Sigmoid colon (tissue), 7 donors: ENCODE results near the gene RAPGEF3. TPM values are rescaled to one million over a fixed set of nuclear protein-coding genes. Genes with fewer than 3 reads are reported as not detected.

Experiments
- DNase-seq: peaks from one replicate; pipeline ENCODE4 v3.0.0-alpha.2; 2019
- H3K27ac ChIP-seq, 4 donors: fragments of 200-600 bp; sonication (generic); one replicate each; pipeline ENCODE4 v1.5.1; 2016 to 2019; ENCODE audit warnings: mild to moderate bottlenecking in 1 of 4
- H3K27me3 ChIP-seq, 3 donors: fragments of 200-600 bp; sonication (generic); one replicate each; pipeline ENCODE4 v1.5.1; 2019; ENCODE audit warnings: mild to moderate bottlenecking in 1 of 3
- H3K36me3 ChIP-seq, 4 donors: fragments of 200-600 bp; sonication (generic); one replicate each; pipeline ENCODE4 v1.5.1; 2016 to 2019
- H3K4me1 ChIP-seq, 4 donors: fragments of 200-600 bp; sonication (generic); one replicate each; pipeline ENCODE4 v1.5.1; 2017 to 2019
- H3K4me3 ChIP-seq, 4 donors: fragments of 200-600 bp; sonication (generic); one replicate each; pipeline ENCODE4 v1.5.1; 2017 to 2019; ENCODE audit warnings: mild to moderate bottlenecking in 2 of 4, moderate library complexity in 1 of 4
- H3K9me3 ChIP-seq, 4 donors: fragments of 200-600 bp in 3 of 4; sonication (generic) in 3 of 4; one replicate each; pipeline versions ENCODE4 v1.5.1 to v1.6.1; 2013 to 2019
- EP300 ChIP-seq, 4 donors: sonication (generic); formaldehyde crosslinking; IDR thresholded peaks; one replicate each; pipeline ENCODE4 v1.6.1; 2017; ENCODE audit warnings: antibody characterized with exemption in 4 of 4
- POLR2A ChIP-seq, 2 donors: fragments of 450-650 bp; IDR thresholded peaks; one replicate each; pipeline ENCODE4 v1.6.1; 2016; ENCODE audit warnings: antibody characterized with exemption in 2 of 2, mild to moderate bottlenecking in 2 of 2, moderate library complexity in 2 of 2
- POLR2AphosphoS5 ChIP-seq, 4 donors: sonication (generic); formaldehyde crosslinking; IDR thresholded peaks; one replicate each; pipeline ENCODE4 v1.6.1; 2017; ENCODE audit warnings: antibody characterized with exemption in 4 of 4
- WGBS, 2 donors: extraction: QIAGEN DNeasy Blood & Tissue Kit; methylation state at CpG; one replicate each; pipeline ENCODE4 v1.1.7; 2013; 5-methylcytosine and 5-hydroxymethylcytosine counted together
- intact Hi-C: fragments of 100-400 bp; cut with DNase I; formaldehyde crosslinking; loops from one replicate; pipeline ENCODE4 v1.15.1; 2023
- polyA plus RNA-seq, 3 donors: library from polyadenylated mRNA; stranded (reverse); fragments of 200-250 nt; gene quantifications; one replicate each; pipeline ENCODE4 v1.2.3, GENCODE V29; 2013
- total RNA-seq, 4 donors: library from RNA; depleted of rRNA; stranded (reverse); fragments of >200 nt; gene quantifications; one replicate each; pipeline ENCODE4 v1.1.0, GENCODE V29; 2016
- TF ChIP-seq, protein P1 (sequence below), 4 experiments: fragments of 450-650 bp in 3 of 4; fragments of 200-600 bp in 1 of 4; IDR thresholded peaks; one replicate each; pipeline ENCODE4 v1.5.1; 2016 to 2019; ENCODE audit warnings: antibody characterized with exemption in 4 of 4, mild to moderate bottlenecking in 3 of 4, moderate library complexity in 2 of 4
- donor health status: healthy with polysubstance abuse.
- donor health status: Bipolar disorder and iron deficiency.
- donor health status: healthy.

The RAPGEF3 gene
- total and polyA plus RNA-seq, 7 donors: 3.9 to 36.8 (median 14.6) TPM

DNA sequence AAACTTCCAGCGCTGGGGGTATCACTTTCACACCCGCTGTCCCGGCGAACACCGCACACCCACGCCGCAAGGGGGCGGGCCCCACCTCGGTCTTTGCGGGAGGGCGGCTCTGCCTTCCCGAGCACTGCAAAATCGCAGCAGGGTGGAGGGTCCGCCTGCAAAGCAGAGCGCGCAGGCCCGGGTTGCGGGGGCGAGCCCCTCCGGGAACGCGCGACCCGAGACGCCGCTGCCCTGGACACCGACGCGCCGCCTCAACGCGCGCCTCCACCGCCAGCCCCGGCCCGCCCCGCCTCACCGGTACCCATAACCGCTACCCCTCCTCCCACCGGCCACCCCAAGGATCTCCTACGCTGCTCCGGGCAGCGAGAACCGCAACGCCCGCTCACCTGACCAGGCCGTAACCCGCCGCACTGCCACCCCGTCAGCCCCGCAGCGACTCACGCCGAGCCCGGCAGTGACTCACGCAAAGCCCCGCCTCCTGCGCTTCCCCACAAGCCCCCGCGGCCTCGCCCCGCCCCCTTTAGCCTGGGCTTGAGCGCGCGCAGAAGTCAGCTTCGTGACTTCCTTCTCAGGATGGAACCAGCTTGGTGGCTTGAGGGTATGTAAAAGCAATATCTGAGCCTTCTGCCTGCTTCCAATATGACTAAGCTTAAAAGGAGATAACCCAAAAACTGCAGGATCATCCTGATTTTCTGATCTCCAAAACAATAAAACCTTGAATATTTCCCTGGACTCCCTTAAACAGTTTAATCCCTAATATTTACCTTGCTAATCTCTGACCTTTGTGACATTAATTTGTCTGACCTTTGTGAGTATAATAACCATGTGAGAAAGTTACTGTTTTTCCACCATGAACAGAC, 52.9 kb downstream of the RAPGEF3 start, which contains the start of gene RPAP3:
RPAP3 (minus strand) TSS at position 465 of the 860 bp plus-strand sequence. CDS start 3,190 bp downstream, outside the sequence.
- Histone ChIP-seq H3K27me3 (no peaks in the 10 kb centered on the region), H3K36me3 (peaks cover 0 to 5% (median 1%) of the 10 kb centered on the region in 4 donors), H3K4me1 (peaks cover 0 to 31% (median 13%) of the 10 kb centered on the region in 4 donors), H3K4me3 (peak within 1 kb of the TSS; percentile 83 to 100 (median 95)), H3K27ac (peak within 1 kb of the TSS; percentile 91 to 97 (median 96)), H3K9me3 (no peaks in the 10 kb centered on the region)
- intact Hi-C loops: no loop called here
- 0 to 1% methylated on average over 66 of the region's 66 CpGs for WGBS, 2 donors
- DNase-seq: peak; percentile 98
- TF ChIP-seq POLR2AphosphoS5 (IDR thresholded peaks at IDR 0.05) (peak; percentile 85 to 97 (median 92)), POLR2A (IDR thresholded peaks at IDR 0.05) (peak; percentile 54 to 82), EP300 (IDR thresholded peaks at IDR 0.05) (no peak)
- TF ChIP-seq, protein P1, sequence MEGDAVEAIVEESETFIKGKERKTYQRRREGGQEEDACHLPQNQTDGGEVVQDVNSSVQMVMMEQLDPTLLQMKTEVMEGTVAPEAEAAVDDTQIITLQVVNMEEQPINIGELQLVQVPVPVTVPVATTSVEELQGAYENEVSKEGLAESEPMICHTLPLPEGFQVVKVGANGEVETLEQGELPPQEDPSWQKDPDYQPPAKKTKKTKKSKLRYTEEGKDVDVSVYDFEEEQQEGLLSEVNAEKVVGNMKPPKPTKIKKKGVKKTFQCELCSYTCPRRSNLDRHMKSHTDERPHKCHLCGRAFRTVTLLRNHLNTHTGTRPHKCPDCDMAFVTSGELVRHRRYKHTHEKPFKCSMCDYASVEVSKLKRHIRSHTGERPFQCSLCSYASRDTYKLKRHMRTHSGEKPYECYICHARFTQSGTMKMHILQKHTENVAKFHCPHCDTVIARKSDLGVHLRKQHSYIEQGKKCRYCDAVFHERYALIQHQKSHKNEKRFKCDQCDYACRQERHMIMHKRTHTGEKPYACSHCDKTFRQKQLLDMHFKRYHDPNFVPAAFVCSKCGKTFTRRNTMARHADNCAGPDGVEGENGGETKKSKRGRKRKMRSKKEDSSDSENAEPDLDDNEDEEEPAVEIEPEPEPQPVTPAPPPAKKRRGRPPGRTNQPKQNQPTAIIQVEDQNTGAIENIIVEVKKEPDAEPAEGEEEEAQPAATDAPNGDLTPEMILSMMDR (IDR thresholded peaks at IDR 0.05): peak; percentile 31 to 83 (median 72)

DNA sequence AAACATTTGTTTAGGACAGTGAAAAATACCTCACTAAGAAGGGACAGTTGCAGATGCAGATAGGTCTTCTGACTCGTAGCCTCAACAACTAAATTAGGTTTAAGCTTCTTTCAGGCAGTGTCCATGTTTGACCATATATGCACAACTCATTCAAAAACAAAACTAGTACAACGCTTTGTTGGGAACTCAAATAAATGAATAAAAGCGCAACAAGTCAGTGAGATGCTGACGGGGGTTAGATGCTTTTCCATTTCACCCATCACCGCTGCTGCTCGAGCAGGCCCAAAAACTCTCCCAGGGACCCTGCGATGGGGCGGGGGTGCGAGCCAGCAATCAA, 53.5 kb downstream of the RAPGEF3 start:
- Histone ChIP-seq H3K4me3 (peak overlapping the region; percentile 83 to 100 (median 95)), H3K9me3 (no peaks in the 10 kb centered on the region), H3K27me3 (no peaks in the 10 kb centered on the region), H3K4me1 (peaks cover 0 to 31% (median 13%) of the 10 kb centered on the region in 4 donors), H3K27ac (peak overlapping the region; percentile 91 to 97 (median 96)), H3K36me3 (peaks cover 0 to 11% (median 3%) of the 10 kb centered on the region in 4 donors)
- intact Hi-C loops: no loop called here
- 1% methylated on average over 9 of the region's 9 CpGs for WGBS, 2 donors
- TF ChIP-seq EP300 (IDR thresholded peaks at IDR 0.05) (no peak), POLR2A (IDR thresholded peaks at IDR 0.05) (no peak), POLR2AphosphoS5 (IDR thresholded peaks at IDR 0.05) (no peak)
- TF ChIP-seq, protein P1 (IDR thresholded peaks at IDR 0.05): no peak
- DNase-seq: no peak

DNA sequence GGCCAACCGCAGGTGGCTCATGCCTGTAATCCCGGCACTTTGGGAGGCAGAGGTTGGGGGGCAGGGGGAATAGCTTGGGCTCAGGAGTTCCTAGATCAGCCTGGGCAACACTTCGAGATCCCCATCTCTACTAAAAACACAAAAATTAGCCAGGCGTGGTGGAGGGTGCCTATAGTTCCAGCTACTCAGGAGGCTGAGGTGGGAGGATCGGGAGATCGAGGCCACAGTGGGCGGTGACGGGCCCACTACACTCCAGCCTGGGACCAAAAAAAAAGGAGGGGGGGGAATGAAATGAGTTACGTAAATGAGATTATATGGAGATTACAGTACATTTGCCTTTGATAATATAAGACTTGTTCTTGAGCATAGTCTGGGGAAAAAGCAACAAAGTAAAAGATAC, 54.0 kb downstream of the RAPGEF3 start:
- no peaks in the 10 kb centered on the region for H3K27me3 ChIP-seq
- H3K4me1 ChIP-seq: peaks cover 0 to 31% (median 13%) of the 10 kb centered on the region in 4 donors
- peak overlapping the region in 3 of 4 donors; percentile 92 to 100 (median 98) for H3K4me3 ChIP-seq
- peaks cover 0 to 16% (median 3%) of the 10 kb centered on the region in 4 donors for H3K36me3 ChIP-seq
- peak overlapping the region in 3 of 4 donors; percentile 94 to 97 (median 97) for H3K27ac ChIP-seq
- WGBS, 2 donors: 93 to 95% methylated on average over 9 of the region's 9 CpGs
- DNase-seq: no peak
- TF ChIP-seq POLR2AphosphoS5 (IDR thresholded peaks at IDR 0.05): no peak
- no peak for TF ChIP-seq EP300 (IDR thresholded peaks at IDR 0.05)
- TF ChIP-seq, protein P1 (IDR thresholded peaks at IDR 0.05): no peak
- intact Hi-C loops: no loop called here
- H3K9me3 ChIP-seq: no peaks in the 10 kb centered on the region

DNA sequence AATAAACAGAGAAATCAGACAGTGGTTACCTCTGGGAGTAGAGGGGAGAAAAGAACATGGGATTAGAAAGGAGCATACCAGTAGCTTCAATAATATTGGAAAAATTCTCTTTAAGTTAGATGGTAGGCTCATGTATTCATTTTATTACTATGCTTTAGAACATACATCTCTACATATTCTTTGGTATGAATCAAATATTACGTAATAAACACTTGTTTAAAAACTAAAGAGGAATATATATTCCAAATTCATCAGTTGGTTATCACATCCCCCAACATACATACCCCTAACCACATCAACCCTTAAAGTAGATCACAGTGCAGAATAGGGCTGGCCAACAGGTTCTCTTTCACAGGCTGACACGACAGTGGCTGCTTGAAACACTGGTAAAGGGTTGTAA, 58.4 kb downstream of the RAPGEF3 start:
- intact Hi-C loops: no loop called here
- DNase-seq: no peak
- 94 to 95% methylated on average over 2 of the region's 2 CpGs for WGBS, 2 donors
- Histone ChIP-seq H3K9me3 (no peaks in the 10 kb centered on the region), H3K36me3 (peaks cover 0 to 48% (median 5%) of the 10 kb centered on the region in 4 donors), H3K4me3 (no peak overlapping the region), H3K27me3 (no peaks in the 10 kb centered on the region), H3K27ac (no peak overlapping the region), H3K4me1 (peaks cover 0 to 21% (median 10%) of the 10 kb centered on the region in 4 donors)
- no peak for TF ChIP-seq POLR2A (IDR thresholded peaks at IDR 0.05)
- TF ChIP-seq EP300 (IDR thresholded peaks at IDR 0.05): no peak
- no peak for TF ChIP-seq POLR2AphosphoS5 (IDR thresholded peaks at IDR 0.05)
- TF ChIP-seq, protein P1 (IDR thresholded peaks at IDR 0.05): no peak
